Bronchial epithelial cell (primary cell): ENCODE data around the gene IL36RN. TPM values are rescaled to one million over a fixed set of nuclear protein-coding genes. Genes with fewer than 3 reads are reported as not detected.

Experiments
- DNase-seq: peaks from one replicate; pipeline ENCODE4 v3.0.0-alpha.2; 2010; ENCODE audit warnings: low read depth
- FAIRE-seq: peaks from 2 replicates; lab custom pipeline; 2011; peaks lifted over from hg19 to GRCh38; lab: Jason Lieb, UNC
- H3K27me3 ChIP-seq: 2 replicates; pipeline ENCODE4 v1.5.1; 2011; ENCODE audit warnings: low read length; ENCODE audit not compliant: control insufficient read depth, insufficient read depth
- H3K36me3 ChIP-seq: 2 replicates; pipeline ENCODE4 v1.5.1; 2011; ENCODE audit warnings: low read length; ENCODE audit not compliant: control insufficient read depth, insufficient read depth
- H3K4me3 ChIP-seq: 2 replicates; pipeline ENCODE4 v1.5.1; 2011; ENCODE audit warnings: mild to moderate bottlenecking, low read depth, low read length, control low read depth
- total RNA-seq: library from RNA; depleted of rRNA; stranded (reverse); fragments of >200 nt; gene quantifications from 2 replicates; pipeline ENCODE4 v1.2.1, GENCODE V29; 2014
- TF ChIP-seq, protein P1 (sequence below): IDR thresholded peaks from 2 replicates; pipeline ENCODE4 v1.5.1; 2011; ENCODE audit warnings: mild to moderate bottlenecking, moderate library complexity, low read length, control low read depth, inconsistent platforms; ENCODE audit not compliant: insufficient read depth, severe bottlenecking

Gene IL36RN
- total RNA-seq, 1 donor from 2014 or later, result 1.1 TPM

DNA sequence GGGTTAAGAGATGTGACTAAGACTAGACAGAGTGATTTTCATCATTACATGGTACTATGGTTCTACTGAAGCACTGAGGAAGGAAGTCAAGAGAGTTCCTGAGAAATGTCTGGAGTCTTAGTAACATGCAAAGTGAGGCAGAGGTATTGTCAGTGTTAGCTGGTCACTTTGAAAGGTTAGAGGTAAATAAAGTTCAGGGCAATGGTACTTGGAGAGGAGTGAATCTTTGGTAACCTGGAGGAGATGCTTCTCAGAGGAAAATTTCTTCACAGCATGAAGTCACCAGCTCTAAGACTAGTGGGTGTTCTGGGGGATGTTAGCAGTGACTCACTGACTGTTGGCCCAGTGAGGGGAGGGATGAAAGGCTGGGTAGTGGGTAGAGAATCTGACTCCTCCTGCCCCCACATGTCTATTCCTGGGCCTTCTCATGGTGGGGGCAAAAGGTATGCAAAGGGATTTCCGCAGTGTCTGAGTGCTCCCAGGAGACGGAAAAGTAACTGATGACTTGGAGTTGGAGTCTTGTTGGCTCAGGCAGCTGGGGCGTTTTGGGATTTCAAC, 45.1 kb downstream of the IL36RN start:
- Histone ChIP-seq H3K36me3 (no peaks in the 10 kb centered on the region), H3K27me3 (no peaks in the 10 kb centered on the region), H3K4me3 (no peak overlapping the region)
- FAIRE-seq, result peak; percentile 7
- DNase-seq, result peak; percentile 80
- TF ChIP-seq, protein P1, sequence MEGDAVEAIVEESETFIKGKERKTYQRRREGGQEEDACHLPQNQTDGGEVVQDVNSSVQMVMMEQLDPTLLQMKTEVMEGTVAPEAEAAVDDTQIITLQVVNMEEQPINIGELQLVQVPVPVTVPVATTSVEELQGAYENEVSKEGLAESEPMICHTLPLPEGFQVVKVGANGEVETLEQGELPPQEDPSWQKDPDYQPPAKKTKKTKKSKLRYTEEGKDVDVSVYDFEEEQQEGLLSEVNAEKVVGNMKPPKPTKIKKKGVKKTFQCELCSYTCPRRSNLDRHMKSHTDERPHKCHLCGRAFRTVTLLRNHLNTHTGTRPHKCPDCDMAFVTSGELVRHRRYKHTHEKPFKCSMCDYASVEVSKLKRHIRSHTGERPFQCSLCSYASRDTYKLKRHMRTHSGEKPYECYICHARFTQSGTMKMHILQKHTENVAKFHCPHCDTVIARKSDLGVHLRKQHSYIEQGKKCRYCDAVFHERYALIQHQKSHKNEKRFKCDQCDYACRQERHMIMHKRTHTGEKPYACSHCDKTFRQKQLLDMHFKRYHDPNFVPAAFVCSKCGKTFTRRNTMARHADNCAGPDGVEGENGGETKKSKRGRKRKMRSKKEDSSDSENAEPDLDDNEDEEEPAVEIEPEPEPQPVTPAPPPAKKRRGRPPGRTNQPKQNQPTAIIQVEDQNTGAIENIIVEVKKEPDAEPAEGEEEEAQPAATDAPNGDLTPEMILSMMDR, result no peak

GRCh38 chr2:113105047-113105785, 46.2 kb downstream of the IL36RN start:
- TF ChIP-seq, protein P1, result no peak
- H3K36me3 ChIP-seq, result no peaks in the 10 kb centered on the region
- no peak overlapping the region for H3K4me3 ChIP-seq
- FAIRE-seq (no peak), DNase-seq (peak; percentile 84)
- no peaks in the 10 kb centered on the region for H3K27me3 ChIP-seq

DNA sequence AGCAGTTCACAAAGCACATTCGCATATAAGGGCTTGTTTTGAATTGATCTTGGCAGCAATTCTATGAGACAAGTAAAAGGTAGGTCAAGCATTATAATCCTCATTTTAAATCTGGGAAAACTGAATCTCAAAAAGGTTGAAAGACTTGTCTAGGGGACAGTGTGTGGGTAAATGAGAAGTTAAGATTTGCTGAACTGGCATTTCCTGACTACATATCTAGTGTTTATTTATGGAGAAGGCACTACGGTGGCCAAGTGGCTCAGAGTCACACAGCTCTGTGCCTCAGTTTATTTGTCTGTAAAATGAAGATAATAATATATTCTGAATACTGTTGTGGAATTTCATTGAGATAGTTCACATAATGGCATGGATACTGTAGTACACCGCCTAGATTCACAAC, 52.1 kb downstream of the IL36RN start:
- FAIRE-seq (no peak), DNase-seq (no peak)
- Histone ChIP-seq H3K36me3 (no peaks in the 10 kb centered on the region), H3K27me3 (no peaks in the 10 kb centered on the region), H3K4me3 (no peak overlapping the region)
- TF ChIP-seq, protein P1, result no peak

- FAIRE-seq, result no peak
- Histone ChIP-seq H3K27me3 (no peaks in the 10 kb centered on the region), H3K36me3 (no peaks in the 10 kb centered on the region), H3K4me3 (no peak overlapping the region)
- peak; percentile 86 for DNase-seq
- TF ChIP-seq, protein P1, result no peak
These were observed 52.9 kb downstream of the IL36RN start for GRCh38 chr2:113111823-113112287.

DNA sequence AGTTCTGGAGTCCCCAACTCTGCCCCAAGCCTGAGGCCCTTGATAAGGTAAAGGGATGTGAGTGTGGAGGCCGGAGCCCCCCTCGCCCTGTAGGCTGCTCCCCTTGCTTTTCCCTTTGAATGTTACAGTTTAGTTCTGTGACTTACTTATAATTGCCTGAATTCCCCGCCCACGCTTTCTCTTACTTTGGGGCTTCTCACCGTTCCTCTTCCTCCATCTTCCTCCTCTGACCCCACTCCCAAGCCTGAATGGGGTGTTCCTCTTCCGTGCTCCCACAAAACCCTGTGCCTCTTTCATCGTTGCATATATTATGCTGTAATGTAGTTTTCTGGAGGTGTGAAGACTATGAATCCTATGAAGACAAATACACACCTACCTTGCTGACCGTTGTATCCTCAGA, 53.4 kb downstream of the IL36RN start:
- Histone ChIP-seq H3K36me3 (no peaks in the 10 kb centered on the region), H3K4me3 (no peak overlapping the region), H3K27me3 (no peaks in the 10 kb centered on the region)
- FAIRE-seq, result no peak
- TF ChIP-seq, protein P1, result no peak
- no peak for DNase-seq
